Measurements from ENCODE around the gene ITSN2. TPM values are rescaled to one million over a fixed set of nuclear protein-coding genes. Genes with fewer than 3 reads are reported as not detected.
A peak's percentile ranks its signal among the peaks of the same experiment; 100 is the strongest.

The ITSN2 gene
- total RNA-seq, 1 donor from 2014 or later = 10.4 TPM

DNA sequence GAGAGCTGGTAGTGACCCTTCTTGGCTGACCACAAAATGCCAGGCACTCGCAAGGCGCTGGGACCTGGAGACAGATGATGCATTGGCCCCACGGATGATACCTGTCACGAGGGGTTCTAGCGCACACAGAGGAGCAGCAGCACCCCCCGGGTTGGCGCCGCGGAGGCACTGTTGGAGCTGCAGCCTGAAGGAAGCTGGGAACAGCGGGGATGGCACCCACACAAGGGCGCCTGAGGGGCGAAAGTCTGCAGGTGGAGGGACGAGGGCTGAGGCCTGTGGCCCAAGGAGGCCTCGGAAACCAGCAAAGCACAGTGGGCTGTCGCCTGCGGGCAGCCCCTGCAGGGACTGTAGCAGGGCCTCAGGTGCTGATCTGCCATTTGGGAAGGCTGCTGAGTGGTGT is 151.8 kb downstream of the ITSN2 start:
- H3K4me1 ChIP-seq = peaks cover 7% of the 10 kb centered on the region
- no peak overlapping the region for H3K4me3 Mint-ChIP-seq
- no peaks in the 10 kb centered on the region for H3K79me2 ChIP-seq (ENCODE audit: low read depth)
- no peak overlapping the region for H3K9ac ChIP-seq
- H4K20me1 ChIP-seq (ENCODE audit: low read depth) = no peaks in the 10 kb centered on the region
- peaks cover 2% of the 10 kb centered on the region for H3K27me3 Mint-ChIP-seq (ENCODE audit: insufficient read depth, low read depth)
- H2AFZ ChIP-seq (replicated peaks) = no peak overlapping the region
- no peak for DNase-seq (ENCODE audit: low spot score)
- H3K9me3 ChIP-seq (ENCODE audit: low read depth) = no peaks in the 10 kb centered on the region
- no peak overlapping the region for H3K4me3 ChIP-seq
- H3F3A ChIP-seq (ENCODE audit: low read depth) = no peaks in the 10 kb centered on the region
- H3K27ac Mint-ChIP-seq = no peak overlapping the region
- TF ChIP-seq, protein P1, sequence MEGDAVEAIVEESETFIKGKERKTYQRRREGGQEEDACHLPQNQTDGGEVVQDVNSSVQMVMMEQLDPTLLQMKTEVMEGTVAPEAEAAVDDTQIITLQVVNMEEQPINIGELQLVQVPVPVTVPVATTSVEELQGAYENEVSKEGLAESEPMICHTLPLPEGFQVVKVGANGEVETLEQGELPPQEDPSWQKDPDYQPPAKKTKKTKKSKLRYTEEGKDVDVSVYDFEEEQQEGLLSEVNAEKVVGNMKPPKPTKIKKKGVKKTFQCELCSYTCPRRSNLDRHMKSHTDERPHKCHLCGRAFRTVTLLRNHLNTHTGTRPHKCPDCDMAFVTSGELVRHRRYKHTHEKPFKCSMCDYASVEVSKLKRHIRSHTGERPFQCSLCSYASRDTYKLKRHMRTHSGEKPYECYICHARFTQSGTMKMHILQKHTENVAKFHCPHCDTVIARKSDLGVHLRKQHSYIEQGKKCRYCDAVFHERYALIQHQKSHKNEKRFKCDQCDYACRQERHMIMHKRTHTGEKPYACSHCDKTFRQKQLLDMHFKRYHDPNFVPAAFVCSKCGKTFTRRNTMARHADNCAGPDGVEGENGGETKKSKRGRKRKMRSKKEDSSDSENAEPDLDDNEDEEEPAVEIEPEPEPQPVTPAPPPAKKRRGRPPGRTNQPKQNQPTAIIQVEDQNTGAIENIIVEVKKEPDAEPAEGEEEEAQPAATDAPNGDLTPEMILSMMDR (IDR thresholded peaks at IDR 0.05) = no peak
- TF ChIP-seq EZH2phosphoT487 (IDR thresholded peaks at IDR 0.05) = no peak
- no peak for TF ChIP-seq EZH2 (IDR thresholded peaks at IDR 0.05)
- no peaks in the 10 kb centered on the region for H3K36me3 ChIP-seq
- H3K27ac ChIP-seq = no peak overlapping the region
- peaks cover 5% of the 10 kb centered on the region for H3K36me3 Mint-ChIP-seq
- no peaks in the 10 kb centered on the region for H3K27me3 ChIP-seq
- H3K4me2 ChIP-seq = no peak overlapping the region
- no peaks in the 10 kb centered on the region for H3K9me3 Mint-ChIP-seq
- peaks cover 21% of the 10 kb centered on the region for H3K4me1 Mint-ChIP-seq

DNA sequence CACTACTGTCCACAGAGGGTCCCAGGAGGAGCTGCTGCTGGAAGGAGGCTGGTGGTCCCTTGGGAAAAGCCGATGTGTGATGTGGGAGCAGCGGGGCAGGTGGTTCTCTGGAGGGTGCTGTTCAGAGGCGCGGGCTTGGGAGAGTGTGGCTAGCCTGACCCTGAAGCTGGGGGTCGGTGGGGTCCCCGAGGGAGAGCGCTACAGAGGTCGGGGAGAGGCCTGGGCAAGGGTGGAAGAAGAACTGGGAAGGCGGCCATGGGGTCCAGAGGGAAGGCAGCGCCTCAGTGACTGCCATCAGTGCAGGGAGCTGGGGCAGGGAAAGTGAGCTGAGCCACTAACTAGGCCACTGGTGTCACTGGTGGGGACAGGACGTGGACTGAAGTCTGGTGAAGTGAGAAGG is 153.0 kb downstream of the ITSN2 start:
- Histone ChIP-seq H3F3A (ENCODE audit: low read depth) (no peaks in the 10 kb centered on the region), H3K36me3 (no peaks in the 10 kb centered on the region), H2AFZ (replicated peaks) (no peak overlapping the region), H3K79me2 (ENCODE audit: low read depth) (no peaks in the 10 kb centered on the region), H4K20me1 (ENCODE audit: low read depth) (no peaks in the 10 kb centered on the region), H3K27ac (no peak overlapping the region), H3K4me1 (peaks cover 12% of the 10 kb centered on the region), H3K9ac (no peak overlapping the region), H3K4me3 (no peak overlapping the region), H3K4me2 (no peak overlapping the region), H3K9me3 (ENCODE audit: low read depth) (no peaks in the 10 kb centered on the region), H3K27me3 (no peaks in the 10 kb centered on the region)
- Mint-ChIP-seq H3K4me1 (peaks cover 26% of the 10 kb centered on the region), H3K4me3 (no peak overlapping the region), H3K27me3 (ENCODE audit: insufficient read depth, low read depth) (peaks cover 2% of the 10 kb centered on the region), H3K36me3 (peaks cover 5% of the 10 kb centered on the region), H3K9me3 (no peaks in the 10 kb centered on the region), H3K27ac (peak overlapping the region; percentile 46)
- DNase-seq (ENCODE audit: low spot score) = no peak
- no peak for TF ChIP-seq EZH2phosphoT487 (IDR thresholded peaks at IDR 0.05)
- TF ChIP-seq EZH2 (IDR thresholded peaks at IDR 0.05) = no peak
- TF ChIP-seq, protein P1 (IDR thresholded peaks at IDR 0.05) = no peak

DNA sequence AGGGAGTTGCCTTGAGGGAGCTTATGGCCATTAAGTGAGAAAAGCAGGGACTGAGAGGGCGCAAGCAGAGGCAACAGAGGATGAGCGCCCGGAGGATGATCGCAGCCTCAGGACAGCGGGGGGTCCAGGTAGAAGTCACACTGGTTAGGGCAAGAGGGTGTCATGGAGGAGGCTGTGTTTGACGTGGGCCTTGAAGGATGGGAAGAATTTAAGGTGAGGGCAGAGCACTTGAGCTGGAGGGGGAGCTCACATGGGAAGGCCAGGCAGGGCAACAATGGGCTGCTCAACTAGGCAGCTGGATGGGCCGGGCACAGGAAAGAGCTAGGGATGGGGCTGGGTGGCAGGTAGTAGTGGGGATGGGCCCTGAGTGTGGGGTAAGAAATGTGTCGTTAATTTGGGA is 153.6 kb downstream of the ITSN2 start:
- peaks cover 2% of the 10 kb centered on the region for H3K27me3 Mint-ChIP-seq (ENCODE audit: insufficient read depth, low read depth)
- H3F3A ChIP-seq (ENCODE audit: low read depth) = no peaks in the 10 kb centered on the region
- H3K4me1 ChIP-seq = peaks cover 12% of the 10 kb centered on the region
- no peak overlapping the region for H3K4me3 Mint-ChIP-seq
- H3K79me2 ChIP-seq (ENCODE audit: low read depth) = no peaks in the 10 kb centered on the region
- H3K36me3 Mint-ChIP-seq = peaks cover 5% of the 10 kb centered on the region
- no peak overlapping the region for H3K4me2 ChIP-seq
- DNase-seq (ENCODE audit: low spot score) = no peak
- H3K27ac ChIP-seq = no peak overlapping the region
- H3K4me3 ChIP-seq = no peak overlapping the region
- H3K36me3 ChIP-seq = no peaks in the 10 kb centered on the region
- H3K4me1 Mint-ChIP-seq = peaks cover 27% of the 10 kb centered on the region
- H2AFZ ChIP-seq (replicated peaks) = no peak overlapping the region
- TF ChIP-seq EZH2phosphoT487 (IDR thresholded peaks at IDR 0.05) (no peak), EZH2 (IDR thresholded peaks at IDR 0.05) (no peak)
- TF ChIP-seq, protein P1 (IDR thresholded peaks at IDR 0.05) = no peak
- H3K9ac ChIP-seq = no peak overlapping the region
- H4K20me1 ChIP-seq (ENCODE audit: low read depth) = no peaks in the 10 kb centered on the region
- no peaks in the 10 kb centered on the region for H3K9me3 Mint-ChIP-seq
- H3K27me3 ChIP-seq = no peaks in the 10 kb centered on the region
- H3K9me3 ChIP-seq (ENCODE audit: low read depth) = no peaks in the 10 kb centered on the region
- peak overlapping the region; percentile 69 for H3K27ac Mint-ChIP-seq

Measured in neural progenitor cell (in vitro differentiated cells).